GM19238 (cell line): ENCODE measurements around the gene LEMD2.

Experiments used
- DNase-seq: peaks from one replicate; pipeline ENCODE4 v3.0.0; 2011; ENCODE audit warnings: low spot score; ENCODE audit not compliant: insufficient read length

The LEMD2 gene

DNA sequence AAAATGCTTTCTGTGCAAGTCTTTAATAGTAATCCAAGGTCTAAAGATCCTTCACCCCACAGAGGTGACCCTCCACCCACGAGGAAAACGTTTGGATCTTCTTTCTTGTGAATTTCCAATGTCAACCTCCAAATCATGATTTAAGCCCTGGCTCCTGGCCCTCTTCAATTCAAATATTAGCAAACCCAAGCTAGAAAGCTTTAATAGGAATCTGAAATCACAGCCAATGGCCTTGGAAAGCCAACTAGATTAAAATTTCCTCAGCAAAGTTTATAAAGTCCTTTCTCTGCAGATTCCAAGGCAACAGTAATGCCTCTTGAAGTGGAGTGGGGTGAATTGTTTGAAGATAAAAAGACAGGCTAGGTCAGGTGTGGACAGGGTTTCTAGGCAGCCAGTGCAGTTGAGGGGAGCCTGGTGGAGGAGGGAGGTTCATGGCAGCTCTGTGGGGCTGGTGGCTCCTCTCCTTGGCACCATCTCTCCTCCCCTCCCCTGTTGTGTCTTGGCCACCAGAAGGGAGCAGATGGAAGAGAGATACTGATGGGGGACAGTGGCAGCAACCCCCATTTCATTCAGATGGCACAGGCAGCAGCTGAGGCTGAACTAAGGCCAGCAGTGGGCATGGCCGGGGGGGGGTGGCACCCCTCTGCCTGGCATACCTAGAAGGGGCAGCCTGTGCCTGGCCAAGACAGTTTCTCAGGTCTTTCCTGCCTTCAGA is 65.4 kb downstream of the LEMD2 start:
- DNase-seq, result no peak

DNA sequence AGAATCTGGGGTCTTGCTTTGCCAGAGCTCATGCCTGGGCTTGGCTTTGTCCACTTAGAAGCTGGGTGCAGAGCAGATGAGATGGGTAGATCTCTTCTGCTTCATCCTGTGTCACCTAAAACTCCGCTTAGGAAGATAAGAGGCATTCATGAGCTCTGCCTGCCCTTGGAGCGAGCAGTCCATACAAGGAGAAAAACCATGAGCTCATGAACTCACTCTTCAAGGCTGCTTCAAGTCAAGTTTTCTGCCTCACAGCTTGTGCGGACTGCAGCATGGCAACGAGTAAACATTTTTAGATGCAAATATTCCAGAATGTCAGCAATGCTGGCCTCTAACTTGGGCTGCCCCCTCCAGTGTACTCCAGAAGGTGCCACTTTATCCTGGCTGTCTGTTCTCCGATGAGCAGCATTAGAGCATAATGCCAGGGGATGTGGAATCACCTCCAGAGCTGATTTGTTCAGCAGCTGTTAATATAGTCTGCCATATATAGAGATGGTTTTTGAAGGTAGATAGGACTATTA is 66.8 kb downstream of the LEMD2 start:
- no peak for DNase-seq

DNA sequence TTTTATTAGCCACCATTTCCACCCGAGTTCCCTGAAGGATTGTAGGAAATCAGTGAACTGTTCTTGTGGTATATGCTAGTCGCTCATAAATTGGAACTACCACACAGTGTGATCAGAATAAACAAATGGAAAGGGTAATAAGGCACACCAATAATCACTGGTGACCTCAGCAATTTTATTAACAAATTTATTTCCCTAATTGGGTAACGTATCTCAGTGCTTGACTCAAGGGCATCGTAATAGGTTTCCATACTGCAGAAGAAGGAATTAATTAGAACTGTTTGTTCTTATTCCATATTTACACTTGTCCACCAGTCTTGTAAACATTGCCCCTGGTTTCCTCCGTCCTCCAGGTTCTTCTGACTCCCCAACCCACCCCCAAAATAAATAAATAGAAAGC is 67.4 kb downstream of the LEMD2 start:
- DNase-seq, result no peak
